Activated CD4-positive, alpha-beta T cell treated with anti-CD3 and anti-CD28 coated beads, Interleukin-2, amount 50 U/mL, for 1 hour (primary cell): ENCODE data around the gene DOCK10.

ENCODE experiments used
- DNase-seq: peaks from one replicate; pipeline ENCODE4 v3.0.0-alpha.2; 2020

DOCK10 gene

DNA sequence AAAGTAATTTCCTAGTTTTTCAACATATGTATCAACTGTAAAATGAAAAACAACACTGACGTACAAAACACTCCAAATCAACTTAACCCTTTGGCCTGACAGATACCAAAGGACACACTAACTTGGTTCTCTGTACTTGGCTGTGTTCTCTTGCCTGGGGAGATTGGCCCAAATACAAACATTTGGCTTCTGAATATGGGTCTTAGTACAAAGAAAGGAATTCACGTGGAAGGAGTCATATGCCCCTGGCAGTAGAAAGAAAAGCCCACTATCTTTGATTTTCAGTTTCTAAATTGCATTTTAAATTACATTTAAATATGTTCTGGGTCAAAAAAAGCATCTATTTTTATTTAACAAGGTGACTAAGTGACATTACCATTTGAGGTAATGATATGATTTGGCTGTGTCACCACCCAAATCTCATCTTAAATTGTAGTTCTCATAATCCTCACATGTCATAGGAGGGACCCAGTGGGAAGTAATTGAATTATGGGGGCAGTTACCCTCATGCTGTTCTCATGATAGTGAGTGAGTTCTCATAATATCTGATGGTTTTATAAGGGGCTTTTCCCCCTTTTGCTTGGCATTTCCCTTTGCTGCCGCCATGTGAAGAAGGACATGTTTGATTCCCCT is 172.6 kb downstream of the DOCK10 start:
- DNase-seq = no peak

DNA sequence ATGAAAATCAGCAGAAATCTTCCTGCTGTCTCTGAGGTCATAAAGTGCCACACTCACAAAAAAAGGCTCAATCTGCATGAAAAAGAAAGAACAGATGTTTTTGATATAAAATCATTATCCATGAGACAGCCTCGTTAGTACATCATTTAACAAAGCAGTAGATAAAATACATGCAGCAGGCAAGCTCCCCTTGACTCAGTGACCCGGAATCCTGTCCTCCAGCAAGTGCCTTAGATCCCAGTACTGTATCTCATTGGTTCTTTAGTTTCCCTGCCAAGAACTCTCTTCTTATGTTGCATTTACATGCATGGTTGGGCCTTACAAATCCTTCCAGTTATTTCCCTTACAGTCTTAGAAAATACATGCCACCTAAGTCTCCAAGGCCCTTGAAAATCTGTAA is 177.3 kb downstream of the DOCK10 start:
- DNase-seq = no peak

DNA sequence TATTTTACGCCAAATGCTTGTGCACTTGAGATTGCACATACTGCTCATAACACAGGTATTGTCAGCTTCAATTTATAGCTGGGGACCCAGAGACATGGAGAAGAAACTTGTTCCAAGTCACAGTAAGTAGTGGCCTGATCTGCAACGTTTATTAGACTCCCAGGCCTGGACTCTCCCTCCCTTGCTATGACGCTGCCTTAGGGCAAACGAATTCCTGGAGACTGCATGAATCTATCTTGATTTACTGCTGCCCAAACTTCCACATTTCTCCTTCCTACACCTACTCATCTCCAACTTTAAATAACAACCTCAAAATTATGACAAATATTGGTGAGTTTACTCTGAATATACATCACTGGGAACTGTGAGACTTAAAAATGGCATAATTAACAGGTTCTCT is 181.0 kb downstream of the DOCK10 start:
- DNase-seq = no peak

DNA sequence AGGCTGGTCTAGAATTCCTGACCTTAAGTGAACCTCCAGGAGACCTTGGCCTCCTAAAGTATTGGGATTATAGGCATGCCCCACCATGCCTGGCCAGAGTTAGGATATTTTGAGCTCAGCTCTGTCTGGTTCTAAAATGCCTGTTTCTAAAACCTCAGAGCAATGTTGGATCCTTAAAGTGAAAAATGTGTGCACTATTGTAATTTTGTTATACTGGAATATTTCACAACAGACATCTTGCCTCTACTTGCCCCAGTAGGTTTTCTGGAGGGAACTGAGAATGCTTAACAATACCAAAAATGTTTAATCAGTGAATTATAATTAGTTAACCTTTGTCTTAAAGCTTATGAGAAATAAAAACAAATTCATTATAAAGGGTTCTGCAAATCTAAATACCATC is 181.5 kb downstream of the DOCK10 start:
- no peak for DNase-seq

DNA sequence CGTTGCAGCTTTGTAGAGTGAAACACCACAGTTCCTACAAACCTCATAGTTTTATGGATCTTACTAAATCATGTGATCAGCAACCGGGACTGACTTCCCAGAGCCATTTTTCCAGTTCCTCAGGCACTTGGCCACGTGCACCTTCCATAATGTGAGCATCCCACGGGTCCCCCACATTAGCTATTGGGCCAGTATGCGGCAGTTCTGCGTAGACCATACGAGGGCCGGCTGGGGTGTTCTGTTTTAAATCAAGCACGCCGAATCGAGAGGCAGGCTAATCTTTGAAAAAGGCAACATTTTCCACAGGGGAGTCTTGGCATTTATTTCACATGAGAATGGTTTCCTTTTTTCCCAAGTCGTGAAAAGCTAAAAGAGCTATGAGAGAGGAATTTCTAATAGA is 190.5 kb downstream of the DOCK10 start:
- DNase-seq = no peak

DNA sequence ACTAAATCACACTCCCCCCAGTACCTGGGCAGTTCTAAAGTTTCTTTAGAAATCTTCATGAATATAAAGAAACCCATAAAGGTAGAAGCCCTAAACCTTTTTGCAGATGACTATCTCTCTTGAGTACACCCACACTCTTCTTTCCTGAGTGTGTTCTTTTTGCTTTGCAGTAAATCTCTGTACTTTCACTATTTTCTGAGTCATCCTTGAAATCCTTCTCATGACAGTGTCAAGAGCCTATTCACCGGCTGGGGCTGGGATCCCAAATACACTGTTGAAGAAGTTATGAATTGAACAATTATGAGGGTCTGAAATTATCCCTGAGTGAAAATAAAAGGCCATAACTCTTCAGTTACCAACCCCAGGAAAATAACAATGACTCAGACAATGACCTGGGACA is 192.2 kb downstream of the DOCK10 start:
- DNase-seq = no peak

DNA sequence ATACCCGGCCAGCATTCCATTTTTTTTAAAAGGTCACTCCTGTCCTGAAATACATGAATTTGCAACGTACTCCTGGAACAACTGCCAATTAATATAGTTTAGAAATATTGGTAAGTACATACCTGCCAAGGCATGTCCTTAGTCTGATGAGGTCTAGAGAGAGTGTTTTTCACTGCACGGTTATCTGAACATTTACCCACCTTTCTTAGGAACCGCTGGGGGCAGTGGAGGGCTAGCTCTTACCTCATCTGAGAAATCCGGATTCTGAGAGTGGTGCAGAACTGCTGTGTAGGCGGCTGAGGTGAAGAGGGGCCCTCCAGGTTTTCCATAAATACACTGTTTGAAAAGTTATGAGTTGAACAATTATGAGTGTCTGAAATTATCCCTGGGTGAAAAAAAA is 193.0 kb downstream of the DOCK10 start:
- DNase-seq = no peak

DNA sequence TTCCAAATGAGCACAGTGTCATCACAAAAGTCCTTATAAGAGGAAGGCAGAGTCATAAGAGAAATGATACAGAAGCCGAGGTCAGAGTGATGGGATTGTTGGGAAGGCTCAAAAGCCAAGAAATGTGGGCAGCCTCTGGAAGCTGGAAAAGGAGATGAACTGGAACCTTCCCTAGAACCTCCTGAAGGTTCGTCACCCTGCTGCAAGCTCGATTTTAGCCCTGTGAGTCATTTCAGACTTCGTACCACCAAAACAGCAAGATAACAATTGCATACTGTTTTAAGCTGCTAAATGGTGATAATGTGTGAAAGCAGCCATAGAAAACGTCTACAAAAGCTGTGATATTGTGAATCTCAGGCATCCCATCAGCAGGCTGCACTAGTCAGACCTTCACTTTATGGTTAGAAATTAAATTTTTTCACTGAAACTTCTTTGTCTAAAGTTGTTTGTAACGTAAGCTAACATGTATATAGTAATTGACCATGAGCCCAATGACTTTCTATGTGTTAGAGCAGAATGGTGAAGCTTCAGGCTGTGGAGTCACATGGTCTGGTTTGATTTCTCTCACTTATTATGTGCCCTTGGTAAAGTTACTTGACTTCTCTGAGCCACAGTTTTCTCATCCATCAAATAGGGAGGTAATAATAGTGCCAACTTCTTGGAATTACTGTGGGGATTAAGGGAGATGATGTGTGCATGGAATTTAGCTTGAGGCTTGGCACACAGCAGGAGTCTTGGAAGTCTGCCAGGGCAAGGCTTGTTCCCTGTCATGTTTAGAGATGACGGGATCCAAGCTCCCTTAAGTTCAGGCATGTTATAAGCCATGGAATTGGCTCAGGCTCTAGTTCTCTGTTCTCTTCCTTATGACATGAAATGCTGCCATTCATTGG is 194.1 kb downstream of the DOCK10 start:
- DNase-seq = no peak

DNA sequence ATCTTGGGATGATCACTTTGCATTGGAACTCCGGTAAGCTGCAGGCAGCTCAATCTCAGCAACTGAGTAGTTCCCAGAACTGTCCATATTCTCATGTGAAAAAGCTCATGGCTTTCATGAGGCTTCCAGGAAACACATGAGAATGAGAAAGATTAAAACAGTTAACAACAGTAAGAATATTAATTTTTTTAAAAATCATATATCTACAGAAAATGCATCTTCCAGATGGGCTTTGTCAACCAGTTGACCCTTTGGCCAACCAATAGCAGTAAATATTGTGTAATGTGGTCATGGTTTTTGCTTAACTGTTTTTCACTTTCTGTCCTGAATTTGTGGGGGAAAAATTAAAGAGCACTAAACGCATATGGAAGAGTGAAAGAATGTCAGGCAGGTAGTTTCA is 194.9 kb downstream of the DOCK10 start:
- DNase-seq = no peak

DNA sequence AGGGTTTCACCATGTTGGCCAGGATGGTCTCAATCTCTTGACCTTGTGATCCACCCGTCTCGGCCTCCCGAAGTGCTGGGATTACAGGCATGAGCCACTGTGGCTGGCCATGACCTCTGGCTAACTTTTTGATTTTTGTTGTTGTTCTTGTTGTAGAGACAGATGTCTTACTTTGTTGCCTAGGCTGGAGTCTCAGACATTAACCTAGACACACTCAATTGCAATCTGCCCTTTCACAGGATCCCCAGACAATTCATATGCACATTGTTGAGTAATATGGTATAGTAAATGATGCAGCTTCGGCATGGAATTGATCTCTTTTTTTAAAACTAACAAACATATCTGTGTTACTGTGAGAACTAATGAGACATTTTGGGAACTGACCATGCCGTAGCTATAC is 195.6 kb downstream of the DOCK10 start:
- DNase-seq = no peak

DNA sequence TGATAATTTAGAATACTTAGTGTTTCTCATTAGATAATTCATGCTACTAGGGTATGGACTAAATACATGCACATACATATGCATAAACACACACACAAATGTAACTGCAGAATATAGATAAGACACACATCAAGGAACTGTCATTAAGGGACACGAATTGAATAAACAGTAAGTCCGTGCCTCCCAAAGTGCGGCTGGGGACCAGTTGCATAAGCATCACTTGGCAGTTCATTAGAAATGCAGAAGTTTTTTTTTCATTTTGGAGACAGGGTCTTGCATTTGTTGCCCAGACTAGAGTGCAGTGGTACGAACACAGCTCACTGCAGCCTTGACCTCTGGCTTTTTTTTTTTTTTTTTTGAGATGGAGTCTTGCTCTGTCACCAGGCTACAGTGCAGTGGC is 196.1 kb downstream of the DOCK10 start:
- DNase-seq = no peak

DNA sequence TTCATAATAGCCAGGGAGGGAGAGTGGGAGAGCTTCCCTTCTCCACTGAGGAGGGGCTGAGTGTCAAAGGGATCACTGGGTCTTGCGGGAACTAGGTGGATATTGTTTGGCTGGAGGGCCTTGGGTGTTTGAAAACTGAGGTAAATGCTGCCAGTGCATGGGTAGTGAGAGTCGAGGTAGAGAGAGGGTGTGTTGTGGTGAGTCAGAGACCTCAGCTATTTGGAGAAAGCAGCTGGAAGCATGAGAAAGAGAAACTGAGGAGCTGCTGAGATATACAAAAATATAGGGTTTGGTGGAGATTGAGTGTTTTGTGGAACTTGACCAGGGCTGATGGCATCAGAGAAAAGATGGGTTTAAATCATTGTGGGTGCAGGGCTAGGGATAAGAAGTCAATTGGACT is 199.1 kb downstream of the DOCK10 start:
- no peak for DNase-seq

DNA sequence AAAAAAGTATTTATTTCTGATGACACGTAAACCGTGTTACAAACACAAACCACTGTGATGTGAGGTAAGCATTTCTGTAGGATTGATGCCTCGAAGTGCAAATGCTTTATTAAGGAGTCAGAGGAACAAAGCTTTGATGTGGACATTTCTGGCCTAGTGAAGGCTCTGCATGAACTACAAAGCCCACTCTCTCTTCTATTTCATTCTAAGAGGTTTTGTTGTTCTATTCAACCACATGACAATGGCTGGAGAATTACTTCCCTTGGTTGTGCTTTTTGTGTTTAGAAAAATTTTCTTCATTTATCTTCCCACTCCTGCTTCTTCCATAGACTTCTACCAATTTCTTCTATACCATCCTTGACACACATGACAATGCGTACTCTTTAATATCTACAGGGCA is 200.4 kb downstream of the DOCK10 start:
- DNase-seq = no peak

DNA sequence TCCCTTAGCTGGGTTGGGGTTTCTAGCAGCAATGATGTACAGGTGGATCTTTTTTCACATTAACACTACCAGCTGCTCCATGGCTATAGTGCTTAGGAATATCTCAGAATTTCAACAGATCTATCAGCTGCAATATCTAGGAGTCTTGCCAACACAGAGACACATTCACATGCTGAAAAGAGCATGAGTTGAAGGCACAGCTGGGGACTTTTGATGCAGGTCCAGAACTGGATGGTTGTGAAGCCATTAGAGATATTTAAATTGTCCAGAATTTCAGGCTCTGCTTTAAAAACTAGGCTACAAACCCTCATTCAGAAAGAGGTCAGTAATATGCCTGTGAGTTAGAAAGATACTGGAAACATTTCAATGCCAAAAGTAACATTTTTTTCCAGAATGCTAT is 203.9 kb downstream of the DOCK10 start:
- DNase-seq = no peak

DNA sequence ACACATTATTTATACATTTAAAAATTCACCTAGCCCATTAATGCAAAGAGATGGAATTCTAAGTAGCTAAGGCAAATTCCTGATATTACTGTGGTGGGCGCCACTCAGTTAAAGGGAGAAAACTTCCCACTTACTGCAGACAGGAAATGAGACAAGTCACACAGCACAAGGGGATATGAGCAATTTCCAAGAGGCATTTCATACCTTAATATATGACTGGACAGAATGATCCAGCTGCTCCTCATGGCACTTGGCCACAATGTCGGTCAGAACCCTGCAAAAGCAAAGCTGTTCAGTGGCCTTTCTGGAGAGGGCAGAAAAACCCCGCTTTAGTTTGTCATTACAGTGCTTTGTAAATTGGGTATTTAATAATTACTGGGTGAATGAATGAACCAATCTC is 204.7 kb downstream of the DOCK10 start:
- no peak for DNase-seq

DNA sequence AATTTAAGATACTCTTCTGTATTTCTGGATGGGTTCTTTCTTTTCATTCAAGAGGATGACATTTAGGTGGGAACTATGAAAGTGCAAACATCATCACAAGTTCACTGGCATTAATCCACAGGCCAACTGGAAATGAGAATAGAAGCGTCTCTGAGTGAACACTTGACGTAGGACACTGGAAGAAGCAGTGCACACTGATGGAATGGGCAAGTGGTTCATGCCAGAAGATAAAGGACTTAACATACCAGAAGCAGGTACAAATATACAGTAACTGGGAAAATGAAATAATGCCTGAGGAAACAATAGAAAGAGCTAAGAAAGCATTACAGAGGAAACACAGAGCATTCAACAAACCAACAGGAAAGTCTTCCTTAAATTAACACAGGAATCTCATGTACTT is 205.2 kb downstream of the DOCK10 start:
- DNase-seq = no peak

DNA sequence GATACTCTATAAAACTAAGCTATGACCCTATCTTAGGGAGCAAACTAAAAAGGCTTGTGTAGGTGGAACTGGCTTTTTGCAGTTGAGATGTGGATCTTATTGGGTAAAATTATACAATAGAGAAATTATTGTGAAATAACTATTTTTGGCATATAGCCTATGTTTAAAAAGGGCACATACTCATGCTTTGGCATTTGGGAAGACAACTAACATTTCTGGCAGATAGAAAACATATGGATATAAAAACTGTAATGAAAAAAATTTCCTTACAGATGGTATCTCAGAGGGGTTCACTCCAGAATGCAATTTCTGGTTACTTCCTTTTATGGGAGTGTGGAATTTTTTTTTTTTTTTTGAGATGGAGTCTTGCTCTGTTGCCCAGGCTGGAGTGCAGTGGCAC is 206.0 kb downstream of the DOCK10 start:
- DNase-seq = no peak

DNA sequence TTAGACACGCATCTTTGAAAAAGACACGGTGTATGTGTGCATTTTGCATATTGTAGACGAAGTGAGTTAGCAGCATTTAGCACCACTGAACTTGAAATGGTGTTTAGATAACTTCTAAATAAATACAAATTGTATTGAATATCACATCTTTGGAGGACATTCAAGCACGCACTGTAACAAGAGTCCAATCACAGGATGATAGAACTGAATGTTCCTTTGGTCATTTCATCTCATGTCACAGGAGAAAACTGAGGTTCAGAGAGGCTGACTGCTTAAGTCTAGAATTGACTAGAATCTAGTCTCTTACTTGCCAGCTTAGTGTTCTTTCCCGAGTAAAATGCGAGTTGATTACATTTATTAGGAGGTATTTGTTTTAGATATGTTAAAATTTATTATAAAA is 206.9 kb downstream of the DOCK10 start:
- DNase-seq = no peak

DNA sequence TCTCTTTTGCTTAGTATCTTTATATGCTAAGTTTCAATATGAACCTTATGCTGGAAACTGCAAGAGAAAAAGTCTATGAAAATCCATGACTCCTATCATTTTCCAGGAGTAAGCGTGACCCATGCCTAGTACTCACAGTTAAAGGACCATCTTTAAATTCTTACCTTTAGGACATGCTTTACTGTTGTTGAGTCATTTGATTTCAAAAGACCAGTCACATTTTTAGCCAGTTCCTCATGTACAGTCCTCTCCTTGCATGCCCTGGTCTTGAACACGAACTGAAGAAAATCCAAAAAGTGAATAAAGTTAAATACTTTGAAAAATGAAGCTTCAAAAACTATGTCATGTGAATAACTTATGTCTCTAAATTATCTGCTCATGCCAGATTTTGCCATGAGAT is 208.3 kb downstream of the DOCK10 start:
- no peak for DNase-seq

DNA sequence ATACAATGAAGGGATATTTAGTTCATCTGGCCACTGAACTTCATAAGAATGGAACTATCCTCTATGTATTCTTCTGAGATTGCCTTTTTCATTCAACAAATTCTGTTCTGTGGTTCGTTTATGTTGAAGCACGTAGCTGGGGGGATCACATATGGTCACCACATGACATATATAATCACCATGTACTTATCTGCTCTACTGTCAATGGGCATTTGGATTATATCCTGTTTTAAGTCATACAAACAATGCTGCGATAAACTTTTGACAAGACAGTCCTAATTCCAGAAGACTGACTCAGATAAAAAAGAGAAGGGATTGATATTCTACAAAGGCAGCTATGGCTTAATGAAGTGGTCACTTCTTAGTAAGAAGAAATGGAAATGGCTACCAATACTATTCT is 210.1 kb downstream of the DOCK10 start:
- DNase-seq = no peak

DNA sequence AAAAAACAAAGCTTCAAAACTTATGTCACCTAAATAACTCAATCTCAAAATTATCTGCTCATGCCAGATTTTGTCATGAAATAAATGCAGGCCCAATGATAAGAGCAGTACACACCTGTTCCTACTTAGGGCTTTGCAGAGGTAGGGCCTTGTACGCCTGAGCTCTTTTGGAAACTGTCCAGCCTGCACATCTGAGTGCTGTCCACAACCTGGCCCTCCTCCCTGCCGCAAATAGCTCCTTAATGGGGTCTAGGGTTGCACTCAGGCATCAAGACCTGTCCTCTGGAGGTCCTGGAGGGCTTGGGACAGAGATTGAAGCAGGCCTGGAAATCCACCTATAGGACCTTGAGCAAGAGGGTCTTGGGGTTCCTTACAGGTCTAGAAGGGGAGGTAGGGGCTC is 210.7 kb downstream of the DOCK10 start:
- no peak for DNase-seq

DNA sequence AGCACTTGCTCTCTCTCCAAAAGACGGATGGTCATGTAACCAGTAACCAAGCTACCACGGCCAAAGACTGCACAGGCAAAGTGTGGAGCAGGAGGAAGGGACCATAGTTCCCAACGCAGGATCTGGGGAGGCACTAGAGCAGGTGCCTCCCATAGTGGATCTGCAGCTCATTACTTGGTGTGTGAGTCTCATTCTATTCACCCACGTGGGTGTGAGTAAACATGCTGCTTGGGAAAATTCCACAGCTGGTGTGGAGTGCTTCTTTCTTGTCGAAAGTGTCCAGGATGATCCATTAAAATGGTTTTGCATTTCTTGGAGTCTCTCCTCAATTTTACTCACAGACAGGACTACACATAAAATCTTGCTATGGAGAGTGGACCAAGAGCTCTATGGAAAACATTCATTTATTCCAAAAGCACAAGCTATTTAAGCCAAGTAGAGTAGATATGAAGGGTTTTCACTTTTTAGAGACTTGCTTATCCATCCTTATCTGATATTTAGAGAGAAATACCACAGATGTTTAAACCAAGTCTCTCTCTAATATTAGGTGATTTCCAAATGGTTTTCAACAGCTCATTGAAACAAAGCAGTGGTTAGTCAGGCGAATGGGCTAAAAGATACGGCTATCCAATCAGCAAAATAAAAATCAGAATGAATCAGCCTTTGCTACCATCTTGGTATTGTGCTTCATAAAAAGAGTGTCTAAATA is 221.8 kb downstream of the DOCK10 start:
- DNase-seq = no peak

DNA sequence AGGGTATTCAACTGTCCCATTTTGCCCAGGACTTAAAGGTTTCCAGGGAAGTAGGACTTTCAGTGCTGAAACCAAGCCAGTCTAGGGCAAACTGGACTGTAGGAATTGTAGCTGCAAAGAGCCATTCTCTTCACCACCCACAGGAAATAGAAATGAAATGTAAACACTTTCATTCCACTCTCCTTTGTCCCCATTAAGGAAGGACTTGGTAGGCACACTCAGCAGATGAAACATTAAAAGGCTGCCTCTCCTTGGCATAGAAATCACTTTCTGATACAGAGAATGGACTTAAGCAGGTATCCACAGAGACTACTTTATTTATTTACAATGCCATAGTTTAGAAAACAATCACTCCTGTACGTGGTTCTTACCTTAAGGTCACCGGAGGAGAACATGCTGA is 223.2 kb downstream of the DOCK10 start:
- DNase-seq = no peak

DNA sequence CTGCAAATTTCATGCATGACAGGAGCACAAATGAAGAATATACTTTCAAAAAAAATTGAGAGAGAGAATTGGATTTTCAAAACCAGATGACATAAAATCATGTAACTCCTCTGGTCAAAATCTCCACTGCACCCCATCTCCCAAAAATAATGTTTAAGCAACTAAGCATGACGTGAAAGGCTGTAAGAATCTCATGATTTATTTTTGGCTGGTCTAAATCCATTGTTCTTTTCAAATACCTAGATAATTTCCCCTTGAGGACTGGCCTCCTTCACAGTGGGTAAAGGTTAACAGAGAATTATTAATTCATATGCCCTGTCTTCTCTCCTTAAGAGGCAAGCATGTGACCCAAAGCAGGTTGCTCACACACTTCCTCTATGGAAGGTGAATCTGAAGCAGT is 224.6 kb downstream of the DOCK10 start:
- DNase-seq = no peak
